Omental fat pad (tissue), 4 donors: ENCODE results near the gene SUV39H2. TPM values are rescaled to one million over a fixed set of nuclear protein-coding genes. Genes with fewer than 3 reads are reported as not detected.
A peak's percentile ranks its signal among the peaks of the same experiment; 100 is the strongest.

ENCODE experiments used
- ATAC-seq: fragments of 150-250 bp; one replicate; pipeline ENCODE4 v1.9.1; 2016; ENCODE audit warnings: mild to moderate bottlenecking, moderate library complexity; ENCODE audit not compliant: low FRiP score
- DNase-seq: peaks from one replicate; pipeline ENCODE4 v3.0.0-alpha.2; 2019; ENCODE audit warnings: low spot score
- total RNA-seq, 4 donors: library from RNA; depleted of rRNA; stranded (reverse); fragments of >200 nt; gene quantifications; one replicate each; pipeline ENCODE4 v1.1.0, GENCODE V29; 2016
- TF ChIP-seq, protein P1 (sequence below), 3 donors: fragments of 450-650 bp; IDR thresholded peaks; one replicate each; pipeline ENCODE4 v1.5.1; 2016 to 2017; ENCODE audit warnings: antibody characterized with exemption in 3 of 3, mild to moderate bottlenecking in 3 of 3, moderate library complexity in 2 of 3

SUV39H2 gene
- total RNA-seq, 4 donors from 2014 or later = 4.4 to 7.9 (median 5.2) TPM

GRCh38 chr10:14838582-14839304 lies 39.9 kb upstream of the SUV39H2 start:
- ATAC-seq (peak; percentile 6), DNase-seq (no peak)
- TF ChIP-seq, protein P1, sequence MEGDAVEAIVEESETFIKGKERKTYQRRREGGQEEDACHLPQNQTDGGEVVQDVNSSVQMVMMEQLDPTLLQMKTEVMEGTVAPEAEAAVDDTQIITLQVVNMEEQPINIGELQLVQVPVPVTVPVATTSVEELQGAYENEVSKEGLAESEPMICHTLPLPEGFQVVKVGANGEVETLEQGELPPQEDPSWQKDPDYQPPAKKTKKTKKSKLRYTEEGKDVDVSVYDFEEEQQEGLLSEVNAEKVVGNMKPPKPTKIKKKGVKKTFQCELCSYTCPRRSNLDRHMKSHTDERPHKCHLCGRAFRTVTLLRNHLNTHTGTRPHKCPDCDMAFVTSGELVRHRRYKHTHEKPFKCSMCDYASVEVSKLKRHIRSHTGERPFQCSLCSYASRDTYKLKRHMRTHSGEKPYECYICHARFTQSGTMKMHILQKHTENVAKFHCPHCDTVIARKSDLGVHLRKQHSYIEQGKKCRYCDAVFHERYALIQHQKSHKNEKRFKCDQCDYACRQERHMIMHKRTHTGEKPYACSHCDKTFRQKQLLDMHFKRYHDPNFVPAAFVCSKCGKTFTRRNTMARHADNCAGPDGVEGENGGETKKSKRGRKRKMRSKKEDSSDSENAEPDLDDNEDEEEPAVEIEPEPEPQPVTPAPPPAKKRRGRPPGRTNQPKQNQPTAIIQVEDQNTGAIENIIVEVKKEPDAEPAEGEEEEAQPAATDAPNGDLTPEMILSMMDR (IDR thresholded peaks at IDR 0.05) = no peak

GRCh38 chr10:14839305-14839695 lies 39.4 kb upstream of the SUV39H2 start:
- DNase-seq (no peak), ATAC-seq (no peak)
- TF ChIP-seq, protein P1 (IDR thresholded peaks at IDR 0.05) = no peak

DNA sequence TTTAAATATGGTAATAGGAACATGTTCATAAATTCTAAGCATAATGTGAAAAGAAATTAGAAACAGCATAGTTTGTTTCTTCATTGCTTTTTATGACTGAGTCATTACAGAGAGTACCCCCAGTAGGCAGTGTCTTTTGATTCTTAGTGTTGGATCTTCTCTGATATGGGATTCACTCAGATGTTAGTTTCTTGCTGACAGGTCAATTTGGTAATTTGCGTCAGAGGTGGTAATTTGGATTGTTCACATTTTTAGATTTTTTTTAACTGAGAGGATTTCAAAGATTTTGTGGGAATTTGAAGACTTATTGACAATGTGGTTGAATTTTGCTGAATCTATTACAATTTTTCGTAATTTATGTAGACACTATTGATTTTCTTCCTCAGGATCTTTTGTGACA lies 38.5 kb upstream of the SUV39H2 start:
- DNase-seq = no peak
- ATAC-seq = no peak
- TF ChIP-seq, protein P1 (IDR thresholded peaks at IDR 0.05) = no peak

DNA sequence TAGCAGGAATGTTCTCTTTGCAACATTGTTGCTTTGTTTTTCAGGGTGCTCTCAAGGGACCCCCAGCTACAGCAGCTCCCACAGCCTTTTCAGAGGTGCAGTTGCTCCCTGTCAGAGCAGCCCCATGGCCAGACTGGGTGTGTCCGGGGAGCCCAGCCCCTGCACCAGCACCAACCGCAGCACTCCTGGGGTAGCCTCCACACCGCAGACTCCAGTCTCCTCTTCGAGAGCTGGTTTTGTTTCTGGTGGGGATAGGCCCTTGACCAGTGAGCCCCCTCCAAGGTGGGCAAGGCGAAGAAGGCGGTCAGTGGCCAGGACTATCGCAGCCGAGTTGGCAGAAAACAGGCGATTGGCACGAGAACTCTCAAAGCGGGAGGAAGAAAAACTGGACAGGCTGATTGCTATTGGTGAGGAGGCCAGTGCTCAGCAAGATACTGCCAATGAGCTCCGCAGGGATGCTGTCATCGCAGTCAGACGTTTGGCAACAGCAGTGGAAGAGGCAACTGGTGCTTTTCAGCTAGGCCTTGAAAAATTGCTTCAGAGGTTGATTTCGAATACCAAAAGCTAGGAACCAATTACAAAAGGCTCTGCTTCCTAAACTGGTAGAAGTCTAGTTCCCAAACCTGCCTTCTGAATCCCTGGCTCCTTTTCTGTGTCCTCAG lies 35.2 kb upstream of the SUV39H2 start:
- TF ChIP-seq, protein P1 (IDR thresholded peaks at IDR 0.05) = no peak
- ATAC-seq = no peak
- DNase-seq = no peak

- TF ChIP-seq, protein P1 (IDR thresholded peaks at IDR 0.05) = no peak
- ATAC-seq = no peak
- no peak for DNase-seq
Measured at GRCh38 chr10:14844948-14845347, 33.7 kb upstream of the SUV39H2 start.

DNA sequence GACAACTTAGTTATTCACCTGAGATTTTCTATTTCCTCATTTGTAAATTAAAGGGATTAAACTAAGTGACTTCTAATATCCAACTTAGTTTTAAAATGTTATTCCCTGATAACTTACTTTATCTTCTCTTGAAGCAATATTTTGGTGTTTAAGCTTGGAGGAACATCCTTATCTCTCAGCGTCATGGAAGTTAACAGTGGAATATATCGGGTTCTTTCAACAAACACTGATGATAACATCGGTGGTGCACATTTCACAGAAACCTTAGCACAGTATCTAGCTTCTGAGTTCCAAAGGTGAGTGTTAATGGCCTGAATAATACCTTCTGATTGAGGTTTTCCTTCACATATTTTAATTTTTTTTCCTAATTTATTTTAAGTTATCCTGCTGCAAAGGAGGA lies 26.4 kb upstream of the SUV39H2 start:
- DNase-seq (no peak), ATAC-seq (no peak)
- TF ChIP-seq, protein P1 (IDR thresholded peaks at IDR 0.05) = no peak

DNA sequence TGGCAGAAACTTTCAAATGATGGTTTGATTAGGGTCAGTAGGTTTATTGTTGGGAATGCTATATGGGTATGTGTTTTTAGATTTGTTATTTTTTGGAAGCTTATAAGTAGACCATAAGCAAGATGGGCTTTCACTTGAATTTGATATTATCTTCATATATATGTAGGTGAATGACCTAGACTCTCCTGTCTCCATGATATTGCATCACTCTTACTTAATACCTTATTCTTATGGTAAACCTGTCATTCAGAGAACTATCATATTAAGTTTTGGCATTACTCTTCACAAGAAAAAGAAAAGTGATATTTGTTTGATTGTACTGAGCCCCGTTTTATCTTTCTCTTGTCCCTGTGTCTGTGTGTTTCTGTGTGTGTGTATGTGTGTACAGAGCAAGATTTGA lies 23.2 kb upstream of the SUV39H2 start:
- TF ChIP-seq, protein P1 (IDR thresholded peaks at IDR 0.05) = no peak
- DNase-seq = no peak

More for the DNA sequence above, 23.2 kb upstream of the SUV39H2 start:
- no peak for ATAC-seq
